SHP77 treated with DMSO at 0.1 percent for 48 hours (cell line): ENCODE measurements around the gene TMEM225B.
"Not testable (repeated sequence)": the region's sequence is repeated elsewhere in the genome, so short reads cannot be mapped to it uniquely, and the experiment has no call there.

Source experiments
- DNase-seq: peaks from one replicate; lab custom pipeline; 2025; lab: John Stamatoyannopoulos, UW

TMEM225B gene

GRCh38 chr7:99597762-99598501 lies at the start of gene TMEM225B:
Gene TMEM225B, plus strand, starts transcription at chr7:99598267. Its CDS starts 6,122 bp downstream, at chr7:99604389.
- no peak for DNase-seq

GRCh38 chr7:99549545-99549944 lies 48.5 kb upstream of the TMEM225B start:
- DNase-seq: not testable (repeated sequence)

GRCh38 chr7:99551334-99551733 lies 46.7 kb upstream of the TMEM225B start:
- no peak for DNase-seq

GRCh38 chr7:99551767-99552463 lies 46.2 kb upstream of the TMEM225B start, which contains the start of gene FAM200A:
Gene FAM200A, minus strand, starts transcription at chr7:99552114. Its CDS starts 3,707 bp downstream, at chr7:99548407.
- peak; percentile 80 for DNase-seq

- no peak for DNase-seq
Observed at GRCh38 chr7:99553039-99553438, 45.0 kb upstream of the TMEM225B start.

GRCh38 chr7:99554939-99555338 lies 43.1 kb upstream of the TMEM225B start:
- DNase-seq: no peak

GRCh38 chr7:99557196-99557607 lies 40.9 kb upstream of the TMEM225B start:
- DNase-seq: no peak

- no peak for DNase-seq
Observed at GRCh38 chr7:99557940-99558305, 40.1 kb upstream of the TMEM225B start.

GRCh38 chr7:99558306-99559174 lies 39.5 kb upstream of the TMEM225B start, which contains the start of gene ZNF655:
Gene ZNF655, plus strand, starts transcription at chr7:99558642. Its CDS starts 1,918 bp downstream, at chr7:99560560.
- DNase-seq: peak; percentile 73

GRCh38 chr7:99559175-99559915 lies 38.7 kb upstream of the TMEM225B start:
- no peak for DNase-seq

- no peak for DNase-seq
Observed at GRCh38 chr7:99560834-99561736, 37.0 kb upstream of the TMEM225B start.

GRCh38 chr7:99561737-99562051 lies 36.4 kb upstream of the TMEM225B start:
- DNase-seq: no peak

GRCh38 chr7:99562114-99562784 lies 35.8 kb upstream of the TMEM225B start:
- no peak for DNase-seq

- DNase-seq: no peak
Observed at GRCh38 chr7:99562832-99563231, 35.2 kb upstream of the TMEM225B start.

- DNase-seq: no peak
Observed at GRCh38 chr7:99563650-99564049, 34.4 kb upstream of the TMEM225B start.

- DNase-seq: not testable (repeated sequence)
Observed at GRCh38 chr7:99568770-99569169, 29.3 kb upstream of the TMEM225B start.

GRCh38 chr7:99571768-99572167 lies 26.3 kb upstream of the TMEM225B start:
- no peak for DNase-seq

- no peak for DNase-seq
Observed at GRCh38 chr7:99573257-99573656, 24.8 kb upstream of the TMEM225B start.

- DNase-seq: no peak
Observed at GRCh38 chr7:99576251-99576650, 21.8 kb upstream of the TMEM225B start.
